Keratinocyte (primary cell): ENCODE measurements around the gene SHMT2.

Source experiments
- EZH2 ChIP-seq: IDR thresholded peaks from one replicate; pipeline ENCODE4 v1.6.1; 2012; ENCODE audit warnings: inconsistent platforms, mild to moderate bottlenecking, low read length, moderate library complexity
- TF ChIP-seq, protein P1 (sequence below), 3 experiments: IDR thresholded peaks in 1 of 3; conservative IDR thresholded peaks in 1 of 3; optimal IDR thresholded peaks in 1 of 3; 2 replicates in 2 of 3; 3 replicates in 1 of 3; pipeline versions ENCODE3 to v1.5.1; 2011; ENCODE audit warnings: low read length in 3 of 3, mild to moderate bottlenecking in 3 of 3, moderate library complexity in 2 of 3, control low read depth in 1 of 3, inconsistent platforms in 1 of 3; ENCODE audit not compliant: insufficient read depth in 2 of 3; ENCODE audit errors: extremely low read depth in 1 of 3

DNA sequence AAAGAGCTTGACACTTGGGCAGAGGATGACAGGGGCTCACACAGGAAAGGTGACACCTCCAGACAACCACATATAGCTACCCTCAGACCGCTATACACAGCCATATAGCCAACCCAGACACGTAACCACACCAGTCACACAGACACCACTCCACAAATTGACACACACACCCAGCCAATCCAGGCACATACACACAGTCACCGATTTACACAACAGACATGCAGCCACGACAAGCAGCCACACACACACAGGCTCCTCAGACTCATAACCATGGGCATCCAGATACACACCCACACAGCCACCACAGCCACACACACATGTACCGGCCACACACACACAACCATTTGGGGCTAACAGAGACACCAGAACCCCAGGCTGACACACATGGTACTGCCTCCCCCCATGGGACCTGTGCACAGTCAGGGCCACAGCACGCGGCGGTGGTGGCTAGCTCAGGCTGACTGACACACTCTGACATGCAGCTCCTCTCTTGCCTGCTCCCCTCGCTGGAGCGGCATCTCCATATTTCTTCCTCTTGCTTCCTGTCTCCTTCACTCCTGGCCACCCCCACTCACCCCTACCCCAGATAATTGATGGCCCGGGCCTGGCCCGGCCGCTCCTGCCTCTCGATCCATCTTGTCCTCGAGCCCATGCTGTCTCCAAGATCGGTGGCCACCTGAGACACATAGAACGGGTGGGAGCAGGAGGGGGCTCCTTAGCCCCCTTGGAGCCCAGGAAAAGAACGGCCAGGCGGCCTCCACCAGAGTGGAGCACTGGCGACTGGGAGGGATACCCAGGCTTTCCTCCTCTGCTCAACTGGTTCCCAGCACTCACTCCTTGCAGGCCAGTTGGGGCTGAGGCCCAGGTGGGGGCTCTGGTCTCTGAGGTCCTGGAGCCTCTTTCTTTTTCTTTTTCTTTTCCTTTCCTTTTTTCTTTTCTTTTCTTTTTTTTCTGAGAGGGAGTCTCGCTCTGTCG is 6.0 kb upstream of the SHMT2 start:
- TF ChIP-seq, protein P1, sequence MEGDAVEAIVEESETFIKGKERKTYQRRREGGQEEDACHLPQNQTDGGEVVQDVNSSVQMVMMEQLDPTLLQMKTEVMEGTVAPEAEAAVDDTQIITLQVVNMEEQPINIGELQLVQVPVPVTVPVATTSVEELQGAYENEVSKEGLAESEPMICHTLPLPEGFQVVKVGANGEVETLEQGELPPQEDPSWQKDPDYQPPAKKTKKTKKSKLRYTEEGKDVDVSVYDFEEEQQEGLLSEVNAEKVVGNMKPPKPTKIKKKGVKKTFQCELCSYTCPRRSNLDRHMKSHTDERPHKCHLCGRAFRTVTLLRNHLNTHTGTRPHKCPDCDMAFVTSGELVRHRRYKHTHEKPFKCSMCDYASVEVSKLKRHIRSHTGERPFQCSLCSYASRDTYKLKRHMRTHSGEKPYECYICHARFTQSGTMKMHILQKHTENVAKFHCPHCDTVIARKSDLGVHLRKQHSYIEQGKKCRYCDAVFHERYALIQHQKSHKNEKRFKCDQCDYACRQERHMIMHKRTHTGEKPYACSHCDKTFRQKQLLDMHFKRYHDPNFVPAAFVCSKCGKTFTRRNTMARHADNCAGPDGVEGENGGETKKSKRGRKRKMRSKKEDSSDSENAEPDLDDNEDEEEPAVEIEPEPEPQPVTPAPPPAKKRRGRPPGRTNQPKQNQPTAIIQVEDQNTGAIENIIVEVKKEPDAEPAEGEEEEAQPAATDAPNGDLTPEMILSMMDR (optimal IDR thresholded peaks at IDR 0.05 in 1 of 3, IDR thresholded peaks at IDR 0.05 in 1 of 3, conservative IDR thresholded peaks at IDR 0.05 in 1 of 3; ENCODE audit: extremely low read depth in 1 of 3, insufficient read depth in 2 of 3, low read length in 3 of 3) = no peak
- TF ChIP-seq EZH2 = no peak
